ENCODE data around the gene DMWD. TPM values are rescaled to one million over a fixed set of nuclear protein-coding genes. Genes with fewer than 3 reads are reported as not detected.

Gene DMWD
- total RNA-seq, 6 experiments from 2014 or later, result 53.4 to 63.2 (median 55.3) TPM

DNA sequence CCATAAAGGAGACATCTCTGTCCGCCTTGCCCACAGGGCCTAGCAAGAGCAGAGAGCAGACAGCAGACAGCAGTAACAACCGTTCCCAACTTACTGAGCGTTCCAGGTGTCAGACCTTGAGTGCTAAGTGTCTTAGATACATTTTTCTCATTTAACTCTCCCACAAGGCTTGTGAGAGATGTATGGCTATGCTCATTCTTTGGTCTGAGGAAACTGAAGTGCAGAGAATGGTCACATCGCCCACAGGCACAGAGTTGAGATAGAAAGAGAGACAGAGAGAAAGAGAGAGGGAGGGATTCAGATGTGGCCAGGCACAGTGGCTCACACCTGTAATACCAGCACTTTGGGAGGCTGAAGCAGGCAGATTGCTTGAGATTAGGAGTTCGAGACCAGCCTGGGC is 45.1 kb downstream of the DMWD start:
- Mint-ChIP-seq H3K36me3 (ENCODE audit: low read depth) (no peaks in the 10 kb centered on the region), H3K9me3 (no peaks in the 10 kb centered on the region), H3K4me1 (ENCODE audit: low read depth) (peaks cover 12% of the 10 kb centered on the region), H3K27me3 (ENCODE audit: insufficient read depth) (peaks cover 8% of the 10 kb centered on the region), H3K27ac (no peak overlapping the region), H3K4me3 (no peak overlapping the region)
- no peak for TF ChIP-seq CTCF (IDR thresholded peaks at IDR 0.05)
- no peak for DNase-seq

DNA sequence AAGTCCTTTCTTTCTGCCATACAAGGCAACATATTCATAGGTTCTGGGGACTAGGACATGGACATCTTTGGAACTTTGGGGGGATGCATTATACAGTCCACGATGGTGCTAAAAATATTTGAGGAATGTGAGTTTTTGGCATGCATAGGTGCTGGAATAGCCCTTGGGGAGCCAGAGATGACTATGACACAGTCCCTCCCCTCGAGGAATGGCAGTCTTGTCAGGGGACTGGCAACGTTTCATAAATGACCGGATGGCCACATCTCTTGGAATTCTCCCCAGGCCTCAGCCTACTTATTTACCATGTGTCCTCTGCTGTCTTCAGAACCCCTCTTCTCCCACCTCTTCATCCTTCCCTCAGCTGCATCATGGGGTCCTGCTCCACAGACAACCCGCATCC is 45.8 kb downstream of the DMWD start:
- no peak overlapping the region for H3K4me3 Mint-ChIP-seq
- no peaks in the 10 kb centered on the region for H3K36me3 Mint-ChIP-seq (ENCODE audit: low read depth)
- no peaks in the 10 kb centered on the region for H3K9me3 Mint-ChIP-seq
- H3K4me1 Mint-ChIP-seq (ENCODE audit: low read depth), result peaks cover 12% of the 10 kb centered on the region
- no peak for DNase-seq
- no peak overlapping the region for H3K27ac Mint-ChIP-seq
- no peak for TF ChIP-seq CTCF (IDR thresholded peaks at IDR 0.05)
- H3K27me3 Mint-ChIP-seq (ENCODE audit: insufficient read depth), result peaks cover 13% of the 10 kb centered on the region

DNA sequence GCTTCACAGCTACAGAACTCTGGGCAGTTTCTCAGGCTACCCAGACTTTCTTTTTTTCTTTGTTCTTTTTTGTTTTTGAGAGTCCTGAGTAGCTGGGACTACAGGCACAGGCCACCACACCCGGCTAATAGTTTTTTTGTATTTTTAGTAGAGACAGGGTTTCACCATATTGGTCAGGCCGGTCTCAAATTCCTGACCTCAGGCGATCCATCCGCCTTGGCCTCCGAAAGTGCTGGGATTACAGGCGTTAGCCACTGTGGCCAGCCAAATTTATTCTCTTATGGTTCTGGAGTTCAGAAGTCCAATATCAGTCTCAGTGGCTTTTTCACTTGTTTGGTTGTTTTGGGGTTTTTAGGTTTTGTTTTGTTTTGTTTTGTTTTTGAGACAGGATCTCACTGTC is 47.0 kb downstream of the DMWD start:
- no peaks in the 10 kb centered on the region for H3K9me3 Mint-ChIP-seq
- no peak overlapping the region for H3K27ac Mint-ChIP-seq
- no peak for TF ChIP-seq CTCF (IDR thresholded peaks at IDR 0.05)
- peaks cover 12% of the 10 kb centered on the region for H3K4me1 Mint-ChIP-seq (ENCODE audit: low read depth)
- no peak for DNase-seq
- no peak overlapping the region for H3K4me3 Mint-ChIP-seq
- no peaks in the 10 kb centered on the region for H3K36me3 Mint-ChIP-seq (ENCODE audit: low read depth)
- peaks cover 11% of the 10 kb centered on the region for H3K27me3 Mint-ChIP-seq (ENCODE audit: insufficient read depth)

DNA sequence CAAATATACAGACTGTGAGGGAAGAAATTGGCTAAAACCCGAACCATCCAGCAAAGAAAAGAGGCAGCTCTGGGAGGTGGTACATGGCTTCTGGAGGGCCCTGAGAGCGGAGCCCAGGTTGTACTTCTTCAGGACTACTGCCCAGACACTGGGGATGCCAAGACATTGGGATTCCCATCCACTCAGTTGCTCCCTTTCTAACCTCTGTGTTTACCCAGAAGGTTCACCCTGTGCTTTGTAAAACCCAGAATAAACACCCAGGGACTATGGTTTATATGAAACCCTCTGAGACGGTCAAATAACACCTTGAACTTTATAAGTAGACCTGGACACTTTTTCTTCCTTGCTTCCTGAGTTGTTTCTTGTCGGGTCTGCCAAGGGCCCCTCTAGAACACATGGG is 49.7 kb downstream of the DMWD start:
- no peak overlapping the region for H3K4me3 Mint-ChIP-seq
- peaks cover 12% of the 10 kb centered on the region for H3K4me1 Mint-ChIP-seq (ENCODE audit: low read depth)
- peaks cover 11% of the 10 kb centered on the region for H3K27me3 Mint-ChIP-seq (ENCODE audit: insufficient read depth)
- H3K27ac Mint-ChIP-seq, result no peak overlapping the region
- no peaks in the 10 kb centered on the region for H3K36me3 Mint-ChIP-seq (ENCODE audit: low read depth)
- H3K9me3 Mint-ChIP-seq, result no peaks in the 10 kb centered on the region
- no peak for DNase-seq
- no peak for TF ChIP-seq CTCF (IDR thresholded peaks at IDR 0.05)

- Mint-ChIP-seq H3K4me1 (ENCODE audit: low read depth) (no peaks in the 10 kb centered on the region), H3K27ac (no peak overlapping the region), H3K9me3 (no peaks in the 10 kb centered on the region), H3K4me3 (no peak overlapping the region), H3K36me3 (ENCODE audit: low read depth) (no peaks in the 10 kb centered on the region), H3K27me3 (ENCODE audit: insufficient read depth) (peaks cover 8% of the 10 kb centered on the region)
- no peak for TF ChIP-seq CTCF (IDR thresholded peaks at IDR 0.05)
- DNase-seq, result no peak
Measured at GRCh38 chr19:45739498-45740439, 52.9 kb downstream of the DMWD start.

Measured in HFFc6 (cell line).